DND-41 (cell line): ENCODE results near the gene SIGLEC6.

Experiments
- ATAC-seq: fragments of 200-7000 bp; cut with Tn5 transposase; 3 replicates; pipeline ENCODE4 v1.9.1; 2021; ENCODE audit warnings: low read depth; ENCODE audit not compliant: insufficient read depth
- DNase-seq: peaks from one replicate; pipeline ENCODE4 v3.0.0-alpha.2; 2020
- H2AFZ ChIP-seq: 2 replicates; pipeline ENCODE4 v1.6.0; 2012; ENCODE audit warnings: low read depth, low read length
- H3K27ac ChIP-seq: 2 replicates; pipeline ENCODE4 v1.5.1; 2012; ENCODE audit warnings: low read length, inconsistent platforms
- H3K27me3 ChIP-seq: fragments of 200-600 bp; sonication (generic); 2 replicates; pipeline ENCODE4 v1.6.0; 2012; ENCODE audit warnings: low read length, mild to moderate bottlenecking, inconsistent platforms; ENCODE audit not compliant: insufficient read depth, poor library complexity
- H3K36me3 ChIP-seq: 2 replicates; pipeline ENCODE4 v1.5.1; 2012; ENCODE audit warnings: low read length, inconsistent platforms; ENCODE audit not compliant: insufficient read depth
- H3K4me1 ChIP-seq: 2 replicates; pipeline ENCODE4 v1.5.1; 2012; ENCODE audit warnings: mild to moderate bottlenecking, low read length; ENCODE audit not compliant: insufficient read depth
- H3K4me2 ChIP-seq: 2 replicates; pipeline ENCODE4 v1.6.0; 2012; ENCODE audit warnings: mild to moderate bottlenecking, moderate library complexity, low read length, inconsistent platforms; ENCODE audit not compliant: insufficient read depth
- H3K4me3 ChIP-seq, 2 experiments: fragments of 200-600 bp in 1 of 2; shearing (Covaris generic) in 1 of 2; 2 replicates each; pipeline ENCODE4 v1.5.1; 2012 to 2016; ENCODE audit warnings: inconsistent platforms in 2 of 2, low read length in 2 of 2, mild to moderate bottlenecking in 2 of 2, low read depth in 1 of 2, moderate library complexity in 1 of 2
- H3K79me2 ChIP-seq: 2 replicates; pipeline ENCODE4 v1.6.0; 2012; ENCODE audit warnings: low read length, inconsistent platforms; ENCODE audit not compliant: insufficient read depth
- H3K9ac ChIP-seq: 2 replicates; pipeline ENCODE4 v1.6.0; 2012; ENCODE audit warnings: low read depth, mild to moderate bottlenecking, inconsistent platforms, low read length, moderate library complexity
- H3K9me3 ChIP-seq: 2 replicates; pipeline ENCODE4 v1.5.1; 2012; ENCODE audit warnings: low read length, moderate library complexity, mild to moderate bottlenecking, inconsistent platforms; ENCODE audit not compliant: insufficient read depth, severe bottlenecking
- H4K20me1 ChIP-seq: 2 replicates; pipeline ENCODE4 v1.6.0; 2012; ENCODE audit warnings: low read length; ENCODE audit not compliant: insufficient read depth
- CTCF ChIP-seq: IDR thresholded peaks from 2 replicates; pipeline ENCODE4 v1.5.1; 2012; ENCODE audit warnings: borderline replicate concordance, low read length, moderate library complexity, mild to moderate bottlenecking; ENCODE audit not compliant: poor library complexity, severe bottlenecking; ENCODE audit errors: extremely low read depth
- EZH2 ChIP-seq: IDR thresholded peaks from 3 replicates; pipeline ENCODE4 v1.6.1; 2012; ENCODE audit warnings: borderline replicate concordance, low read depth, mild to moderate bottlenecking, moderate library complexity, low read length, inconsistent platforms; ENCODE audit not compliant: severe bottlenecking

Gene SIGLEC6

GRCh38 chr19:51566489-51567100 lies 35.1 kb upstream of the SIGLEC6 start:
- Histone ChIP-seq H3K4me2 (no peak overlapping the region), H3K79me2 (peaks cover 5% of the 10 kb centered on the region), H3K4me1 (peaks cover 7% of the 10 kb centered on the region), H3K36me3 (no peaks in the 10 kb centered on the region; the same call in 1 of the 2 replicates), H3K27ac (no peak overlapping the region), H4K20me1 (no peaks in the 10 kb centered on the region), H3K9ac (no peak overlapping the region), H2AFZ (no peak overlapping the region), H3K4me3 (no peak overlapping the region), H3K27me3 (peaks cover 7% of the 10 kb centered on the region), H3K9me3 (no peaks in the 10 kb centered on the region)
- TF ChIP-seq EZH2: no peak
- no peak for TF ChIP-seq CTCF
- DNase-seq (no peak), ATAC-seq (no peak)

- DNase-seq (no peak), ATAC-seq (no peak)
- no peaks in the 10 kb centered on the region for H4K20me1 ChIP-seq
- peaks cover 3% of the 10 kb centered on the region for H3K4me1 ChIP-seq
- no peak overlapping the region for H2AFZ ChIP-seq
- H3K9ac ChIP-seq: no peak overlapping the region
- no peak overlapping the region for H3K4me2 ChIP-seq
- H3K27me3 ChIP-seq: peaks cover 7% of the 10 kb centered on the region
- H3K36me3 ChIP-seq: no peaks in the 10 kb centered on the region
- TF ChIP-seq CTCF (no peak), EZH2 (no peak)
- H3K27ac ChIP-seq: no peak overlapping the region
- H3K79me2 ChIP-seq: no peaks in the 10 kb centered on the region
- H3K4me3 ChIP-seq: no peak overlapping the region
- H3K9me3 ChIP-seq: no peaks in the 10 kb centered on the region
Observed at GRCh38 chr19:51565583-51565982, 34.1 kb upstream of the SIGLEC6 start.

DNA sequence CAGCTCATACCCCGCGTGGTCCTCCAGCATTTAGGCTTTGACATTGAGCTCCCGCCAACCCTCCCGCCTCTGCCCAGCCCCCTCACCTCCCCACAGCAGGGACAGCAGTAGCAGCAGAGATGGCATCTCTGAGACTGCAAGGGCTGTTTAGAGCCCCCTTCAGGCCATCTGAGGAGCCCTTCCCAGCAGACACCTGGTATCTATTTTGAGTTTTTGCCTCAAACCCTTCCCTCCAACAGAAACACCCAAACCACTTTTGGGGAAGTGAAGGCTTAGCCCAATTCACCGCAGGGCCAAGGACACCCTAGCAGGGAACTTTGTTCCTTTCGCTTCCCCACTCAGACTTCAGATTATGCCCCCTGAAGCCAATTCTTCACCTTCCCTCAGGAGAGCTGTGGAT lies 33.3 kb upstream of the SIGLEC6 start:
- H3K9ac ChIP-seq: no peak overlapping the region
- no peak overlapping the region for H2AFZ ChIP-seq
- no peaks in the 10 kb centered on the region for H3K9me3 ChIP-seq
- H4K20me1 ChIP-seq: no peaks in the 10 kb centered on the region
- no peaks in the 10 kb centered on the region for H3K36me3 ChIP-seq
- H3K4me1 ChIP-seq: no peaks in the 10 kb centered on the region
- H3K79me2 ChIP-seq: no peaks in the 10 kb centered on the region
- H3K4me2 ChIP-seq: no peak overlapping the region
- DNase-seq: no peak
- peaks cover 7% of the 10 kb centered on the region for H3K27me3 ChIP-seq
- TF ChIP-seq CTCF: peak; percentile 25
- TF ChIP-seq EZH2: no peak
- no peak overlapping the region for H3K27ac ChIP-seq
- no peak overlapping the region for H3K4me3 ChIP-seq
- ATAC-seq: no peak
